ENCODE data around the gene NPDC1. TPM values are rescaled to one million over a fixed set of nuclear protein-coding genes. Genes with fewer than 3 reads are reported as not detected.

NPDC1 gene
- total RNA-seq, 1 donor from 2014 or later = 61.1 TPM

GRCh38 chr9:136990242-136990911, 55.6 kb downstream of the NPDC1 start:
- no peak overlapping the region for H3K27ac Mint-ChIP-seq (ENCODE audit: unreplicated experiment)

More at GRCh38 chr9:136990242-136990911, 55.6 kb downstream of the NPDC1 start:
- H3K27me3 Mint-ChIP-seq (ENCODE audit: low read depth) = no peaks in the 10 kb centered on the region
- no peak for DNase-seq (ENCODE audit: low read depth, low spot score)
- H3K4me3 Mint-ChIP-seq = peak overlapping the region; percentile 60
- no peaks in the 10 kb centered on the region for H3K36me3 Mint-ChIP-seq (ENCODE audit: low read depth)
- no peak for TF ChIP-seq CTCF (conservative IDR thresholded peaks at IDR 0.05)
- H3K4me1 Mint-ChIP-seq = peaks cover 3% of the 10 kb centered on the region
- no peaks in the 10 kb centered on the region for H3K9me3 Mint-ChIP-seq

Other genes starting within 250 kb of the NPDC1 start
- gene CCDC183, start 249.8 kb downstream of the NPDC1 start, total RNA-seq = 0.93 and 1.4 TPM in 2 replicates
- gene RABL6, start 238.2 kb downstream of the NPDC1 start, total RNA-seq = 191 and 198 TPM in 2 replicates
- gene AJM1, start 203.7 kb downstream of the NPDC1 start, total RNA-seq = 2.8 and 3.3 TPM in 2 replicates
- 170 and 175 TPM in 2 replicates for gene PHPT1, start 196.8 kb downstream of the NPDC1 start, total RNA-seq
- gene MAMDC4, start 193.8 kb downstream of the NPDC1 start, total RNA-seq = 19.3 and 20.6 TPM in 2 replicates
- gene EDF1, start 179.9 kb downstream of the NPDC1 start, total RNA-seq = 338 and 339 TPM in 2 replicates
- 30.1 and 34.4 TPM in 2 replicates for gene TRAF2, start 159.7 kb downstream of the NPDC1 start, total RNA-seq
- 81.2 and 83.9 TPM in 2 replicates for gene FBXW5, start 101.4 kb downstream of the NPDC1 start, total RNA-seq
- 0.59 and 0.98 TPM in 2 replicates for gene C8G, start 100.9 kb downstream of the NPDC1 start, total RNA-seq
- gene LCN12, start 93.9 kb downstream of the NPDC1 start, total RNA-seq = 0.50 and 1.1 TPM in 2 replicates
- not detected in 2 replicates for gene PTGDS, start 68.7 kb downstream of the NPDC1 start, total RNA-seq
- gene LCNL1, start 63.2 kb downstream of the NPDC1 start, total RNA-seq = not detected in 2 replicates
- gene PAXX, start 53.8 kb downstream of the NPDC1 start, total RNA-seq = 82.6 and 84.9 TPM in 2 replicates
- not detected in 2 replicates for gene CLIC3, start 49.6 kb downstream of the NPDC1 start, total RNA-seq
- gene ABCA2, start 17.9 kb downstream of the NPDC1 start, total RNA-seq = 31.7 and 37.1 TPM in 2 replicates
- gene FUT7, start 14.1 kb downstream of the NPDC1 start, total RNA-seq = 0.14 TPM in 1 of 2 replicates, not detected in the other
- not detected in 2 replicates for gene ENTPD2, start 7.9 kb upstream of the NPDC1 start, total RNA-seq
- gene SAPCD2, start 24.4 kb upstream of the NPDC1 start, total RNA-seq = 29.8 and 31.1 TPM in 2 replicates
- gene UAP1L1, start 31.3 kb upstream of the NPDC1 start, total RNA-seq = 2.6 and 2.9 TPM in 2 replicates
- gene MAN1B1, start 40.8 kb upstream of the NPDC1 start, total RNA-seq = 50.4 and 54.0 TPM in 2 replicates
- 37.9 and 46.5 TPM in 2 replicates for gene DPP7, start 68.6 kb upstream of the NPDC1 start, total RNA-seq
- 0.14 and 0.44 TPM in 2 replicates for gene GRIN1, start 93.0 kb upstream of the NPDC1 start, total RNA-seq
- 0.37 and 0.48 TPM in 2 replicates for gene LRRC26, start 123.9 kb upstream of the NPDC1 start, total RNA-seq
- gene TMEM210, start 125.9 kb upstream of the NPDC1 start, total RNA-seq = not detected in 2 replicates
- 69.3 and 71.7 TPM in 2 replicates for gene ANAPC2, start 142.4 kb upstream of the NPDC1 start, total RNA-seq
- 64.8 and 66.4 TPM in 2 replicates for gene SSNA1, start 142.5 kb upstream of the NPDC1 start, total RNA-seq
- gene TPRN, start 154.6 kb upstream of the NPDC1 start, total RNA-seq = 22.0 and 25.1 TPM in 2 replicates
- 45.0 and 49.7 TPM in 2 replicates for gene TMEM203, start 159.5 kb upstream of the NPDC1 start, total RNA-seq
- 36.6 and 39.4 TPM in 2 replicates for gene NDOR1, start 159.5 kb upstream of the NPDC1 start, total RNA-seq
- gene RNF208, start 176.1 kb upstream of the NPDC1 start, total RNA-seq = 9.7 and 10.1 TPM in 2 replicates
- gene CYSRT1, start 179.0 kb upstream of the NPDC1 start, total RNA-seq = 1.2 and 1.6 TPM in 2 replicates
- gene RNF224, start 181.3 kb upstream of the NPDC1 start, total RNA-seq = 0.16 TPM in 1 of 2 replicates, not detected in the other
- not detected in 2 replicates for gene SLC34A3, start 184.7 kb upstream of the NPDC1 start, total RNA-seq
- 329 and 336 TPM in 2 replicates for gene TUBB4B, start 195.1 kb upstream of the NPDC1 start, total RNA-seq
- gene STPG3, start 205.1 kb upstream of the NPDC1 start, total RNA-seq = 0.26 TPM in 1 of 2 replicates, not detected in the other
- gene NELFB, start 209.2 kb upstream of the NPDC1 start, total RNA-seq = 76.7 and 79.0 TPM in 2 replicates
- gene TOR4A, start 231.5 kb upstream of the NPDC1 start, total RNA-seq = 0.75 and 0.86 TPM in 2 replicates

Measured in neural crest cell (in vitro differentiated cells).